GM08714 (cell line): ENCODE data around the gene AMZ2.

Source experiments
- H3K4me3 ChIP-seq: fragments of 200-500 bp; sonication (Bioruptor generic); 2 replicates; pipeline ENCODE4 v1.5.1; 2014; ENCODE audit warnings: mild to moderate bottlenecking, low read length, inconsistent platforms
- ZNF274 ChIP-seq: IDR thresholded peaks from 2 replicates; pipeline ENCODE4 v1.6.1; 2012; ENCODE audit warnings: mild to moderate bottlenecking, low read depth, low read length

AMZ2 gene

GRCh38 chr17:68305142-68305541 is 57.3 kb downstream of the AMZ2 start:
- no peak overlapping the region for H3K4me3 ChIP-seq
- TF ChIP-seq ZNF274: no peak
